PC-9 (cell line): ENCODE results near the gene CACNB3. TPM values are rescaled to one million over a fixed set of nuclear protein-coding genes. Genes with fewer than 3 reads are reported as not detected.

Experiments
- BruUV-seq: library from RNA; stranded (reverse); fragments of 400-500 nt; replicated peaks from 2 replicates; lab custom pipeline; 2021; lab: Mats Ljungman, UMichigan
- CTCF ChIA-PET: fragments of 300-600 bp; sonication (Branson Sonifier 250); formaldehyde crosslinking; loops from one replicate; lab custom pipeline; 2022; ENCODE audit warnings: antibody characterized with exemption; lab: Charles Lee
- POLR2A ChIA-PET: fragments of 300-600 bp; sonication (Branson Sonifier 250); formaldehyde crosslinking; loops from one replicate; lab custom pipeline; 2022; ENCODE audit warnings: antibody characterized with exemption; ENCODE audit not compliant: unreplicated experiment; lab: Charles Lee
- DNase-seq, 2 experiments: peaks; one replicate each; pipeline versions ENCODE4 v3.0.0 to v3.0.0-alpha.2; 2015 to 2022; ENCODE audit warnings: mixed read lengths in 1 of 2
- H2AFZ ChIP-seq: fragments of 200-600 bp; sonication (generic); 2 replicates; pipeline ENCODE4 v1.8.1; 2017; ENCODE audit warnings: antibody characterized with exemption
- H3F3A ChIP-seq: fragments of 200-600 bp; sonication (generic); 2 replicates; pipeline ENCODE4 v1.8.1; 2017; ENCODE audit warnings: antibody characterized with exemption, mild to moderate bottlenecking, low read depth; ENCODE audit not compliant: insufficient read depth
- H3K27ac ChIP-seq: fragments of 200-600 bp; sonication (generic); 2 replicates; pipeline ENCODE4 v1.6.1; 2016; ENCODE audit warnings: mixed run types
- H3K27me3 ChIP-seq: fragments of 200-600 bp; sonication (generic); 2 replicates; pipeline ENCODE4 v1.6.1; 2016; ENCODE audit warnings: low read depth, mixed run types; ENCODE audit not compliant: insufficient read depth
- H3K36me3 ChIP-seq: fragments of 200-600 bp; sonication (generic); 2 replicates; pipeline ENCODE4 v1.6.1; 2016; ENCODE audit warnings: low read depth, mixed run types
- H3K4me1 ChIP-seq: fragments of 200-600 bp; sonication (generic); replicated peaks from 2 replicates; pipeline ENCODE4 v1.6.1; 2016; ENCODE audit warnings: mixed run types; ENCODE audit not compliant: insufficient read depth
- H3K4me2 ChIP-seq: fragments of 200-600 bp; sonication (generic); 2 replicates; pipeline ENCODE4 v1.6.1; 2017; ENCODE audit warnings: mixed run types
- H3K4me3 ChIP-seq: fragments of 200-600 bp; sonication (generic); 2 replicates; pipeline ENCODE4 v1.6.1; 2016; ENCODE audit warnings: mixed run types
- H3K79me2 ChIP-seq: fragments of 200-600 bp; sonication (generic); 2 replicates; pipeline ENCODE4 v1.6.1; 2017; ENCODE audit warnings: low read depth, mixed run types
- H3K9me2 ChIP-seq: fragments of 200-600 bp; sonication (generic); 2 replicates; pipeline ENCODE4 v1.8.1; 2017; ENCODE audit warnings: mild to moderate bottlenecking; ENCODE audit not compliant: insufficient read depth
- H3K9me3 ChIP-seq: fragments of 200-600 bp; sonication (generic); 2 replicates; pipeline ENCODE4 v1.8.1; 2016; ENCODE audit warnings: low read depth; ENCODE audit not compliant: insufficient read depth
- H4K20me1 ChIP-seq: fragments of 200-600 bp; sonication (generic); 2 replicates; pipeline ENCODE4 v1.8.1; 2017; ENCODE audit not compliant: insufficient read depth
- CTCF ChIP-seq: fragments of 200-600 bp; sonication (generic); conservative IDR thresholded peaks from 2 replicates; pipeline ENCODE4 v1.6.1; 2017; ENCODE audit warnings: mixed run types, antibody characterized with exemption, mild to moderate bottlenecking, moderate library complexity
- EZH2 ChIP-seq: fragments of 200-600 bp; sonication (generic); IDR thresholded peaks from 2 replicates; pipeline ENCODE4 v1.8.0; 2017; ENCODE audit warnings: antibody characterized with exemption, low read depth
- intact Hi-C: fragments of 100-400 bp; cut with micrococcal nuclease; formaldehyde crosslinking; loops from one replicate; pipeline ENCODE4 v1.10.0; 2022; ENCODE audit not compliant: unreplicated experiment
- total RNA-seq: library from RNA; stranded (reverse); gene quantifications from 2 replicates; pipeline ENCODE4 v1.2.3, GENCODE V29; 2021

The CACNB3 gene
- total RNA-seq, 1 experiment from 2014 or later: 35.4 TPM

- no peak for DNase-seq
- CTCF ChIA-PET: no interaction called here
- Histone ChIP-seq H4K20me1 (no peaks in the 10 kb centered on the region), H3K4me1 (no peaks in the 10 kb centered on the region), H3K4me2 (no peak overlapping the region), H3K9me3 (no peaks in the 10 kb centered on the region), H3K9me2 (no peaks in the 10 kb centered on the region), H3K4me3 (no peak overlapping the region), H3K27ac (no peak overlapping the region), H2AFZ (no peak overlapping the region), H3K79me2 (no peaks in the 10 kb centered on the region), H3K27me3 (no peaks in the 10 kb centered on the region), H3F3A (no peaks in the 10 kb centered on the region; the same call in 1 of the 2 replicates), H3K36me3 (no peaks in the 10 kb centered on the region)
- intact Hi-C loops: no loop called here
- no TSS peak for BruUV-seq
- no peak for TF ChIP-seq EZH2
- no peak for TF ChIP-seq CTCF
- POLR2A ChIA-PET: no interaction called here
Measured at GRCh38 chr12:48822139-48822538, 3.8 kb downstream of the CACNB3 start.

GRCh38 chr12:48822711-48823110, 4.4 kb downstream of the CACNB3 start:
- H3K36me3 ChIP-seq: no peaks in the 10 kb centered on the region
- H3K9me2 ChIP-seq: no peaks in the 10 kb centered on the region
- DNase-seq: no peak
- intact Hi-C loops: no loop called here
- H3K9me3 ChIP-seq: no peaks in the 10 kb centered on the region
- H3F3A ChIP-seq: no peaks in the 10 kb centered on the region; the same call in 1 of the 2 replicates
- H3K4me3 ChIP-seq: no peak overlapping the region
- BruUV-seq: no TSS peak
- no peaks in the 10 kb centered on the region for H3K79me2 ChIP-seq
- no peaks in the 10 kb centered on the region for H4K20me1 ChIP-seq
- POLR2A ChIA-PET: no interaction called here
- H3K4me1 ChIP-seq: no peaks in the 10 kb centered on the region
- H3K27ac ChIP-seq: no peak overlapping the region
- H2AFZ ChIP-seq: no peak overlapping the region
- H3K27me3 ChIP-seq: no peaks in the 10 kb centered on the region
- no peak overlapping the region for H3K4me2 ChIP-seq
- TF ChIP-seq CTCF (no peak), EZH2 (no peak)
- CTCF ChIA-PET: no interaction called here

- Histone ChIP-seq H3K79me2 (no peaks in the 10 kb centered on the region), H3K36me3 (no peaks in the 10 kb centered on the region), H3K4me1 (no peaks in the 10 kb centered on the region), H3F3A (no peaks in the 10 kb centered on the region; the same call in 1 of the 2 replicates), H3K4me3 (no peak overlapping the region), H3K9me3 (no peaks in the 10 kb centered on the region), H3K9me2 (no peaks in the 10 kb centered on the region), H4K20me1 (no peaks in the 10 kb centered on the region), H3K27me3 (no peaks in the 10 kb centered on the region), H3K27ac (no peak overlapping the region), H3K4me2 (no peak overlapping the region), H2AFZ (no peak overlapping the region)
- DNase-seq: no peak
- no peak for TF ChIP-seq EZH2
- TF ChIP-seq CTCF: no peak
- CTCF ChIA-PET: no interaction called here
- intact Hi-C loops: no loop called here
- POLR2A ChIA-PET: no interaction called here
- BruUV-seq: no TSS peak
Measured at GRCh38 chr12:48823281-48823680, 5.0 kb downstream of the CACNB3 start.
